H9 (cell line): ENCODE data around the gene MTX1. TPM values are rescaled to one million over a fixed set of nuclear protein-coding genes. Genes with fewer than 3 reads are reported as not detected.
A peak's percentile ranks its signal among the peaks of the same experiment; 100 is the strongest.

ENCODE experiments used
- DNase-seq: peaks from one replicate; pipeline ENCODE4 v3.0.0-alpha.2; 2017
- H2AFZ ChIP-seq: one replicate; pipeline ENCODE4 v1.6.1; 2013; ENCODE audit warnings: mild to moderate bottlenecking, low read length, control low read depth, moderate library complexity
- H2AK5ac ChIP-seq: 2 replicates; pipeline ENCODE4 v1.6.1; 2013; ENCODE audit warnings: low read length, control low read depth, mixed read lengths; ENCODE audit not compliant: insufficient read length
- H2BK120ac ChIP-seq: one replicate; pipeline ENCODE4 v1.6.1; 2013; ENCODE audit warnings: low read depth, mild to moderate bottlenecking, low read length, control low read depth, inconsistent platforms; ENCODE audit not compliant: poor library complexity, severe bottlenecking
- H2BK12ac ChIP-seq: 2 replicates; pipeline ENCODE4 v1.6.1; 2013; ENCODE audit warnings: low read length, control low read depth, mixed read lengths, low read depth; ENCODE audit not compliant: insufficient read length
- H2BK15ac ChIP-seq: 2 replicates; pipeline ENCODE4 v1.6.1; 2013; ENCODE audit warnings: low read depth, low read length, control low read depth
- H2BK20ac ChIP-seq: one replicate; pipeline ENCODE4 v1.6.1; 2013; ENCODE audit warnings: low read depth, mild to moderate bottlenecking, low read length, control low read depth, inconsistent platforms; ENCODE audit not compliant: poor library complexity, severe bottlenecking
- H2BK5ac ChIP-seq: 2 replicates; pipeline ENCODE4 v1.6.1; 2013; ENCODE audit warnings: low read length, control low read depth, mixed read lengths; ENCODE audit not compliant: insufficient read length
- H3K14ac ChIP-seq: 2 replicates; pipeline ENCODE4 v1.6.1; 2013; ENCODE audit warnings: low read length, control low read depth; ENCODE audit not compliant: insufficient read depth
- H3K18ac ChIP-seq: 2 replicates; pipeline ENCODE4 v1.6.1; 2013; ENCODE audit warnings: low read depth, mild to moderate bottlenecking, mixed read lengths, low read length, control low read depth; ENCODE audit not compliant: insufficient read length
- H3K23ac ChIP-seq: 2 replicates; pipeline ENCODE4 v1.6.1; 2013; ENCODE audit warnings: low read length, control low read depth, mixed read lengths, low read depth; ENCODE audit not compliant: insufficient read length
- H3K23me2 ChIP-seq: 2 replicates; pipeline ENCODE4 v1.6.1; 2013; ENCODE audit warnings: low read depth, mild to moderate bottlenecking, mixed read lengths, low read length, control low read depth; ENCODE audit not compliant: insufficient read length, poor library complexity, severe bottlenecking
- H3K27ac ChIP-seq: 2 replicates; pipeline ENCODE4 v1.5.1; 2013; ENCODE audit warnings: low read length, control low read depth, mixed read lengths, low read depth; ENCODE audit not compliant: insufficient read length
- H3K27me3 ChIP-seq: 2 replicates; pipeline ENCODE4 v1.6.1; 2013; ENCODE audit warnings: low read length, control low read depth, inconsistent platforms; ENCODE audit not compliant: insufficient read depth
- H3K4ac ChIP-seq: 2 replicates; pipeline ENCODE4 v1.6.1; 2013; ENCODE audit warnings: low read depth, mild to moderate bottlenecking, control low read depth, inconsistent platforms, low read length, moderate library complexity
- H3K4me1 ChIP-seq: 2 replicates; pipeline ENCODE4 v1.6.1; 2013; ENCODE audit warnings: low read length, control low read depth, inconsistent platforms; ENCODE audit not compliant: insufficient read depth
- H3K4me2 ChIP-seq: 2 replicates; pipeline ENCODE4 v1.6.1; 2013; ENCODE audit warnings: low read length, control low read depth, mixed read lengths; ENCODE audit not compliant: insufficient read length, insufficient read depth
- H3K56ac ChIP-seq: 2 replicates; pipeline ENCODE4 v1.6.1; 2013; ENCODE audit warnings: low read depth, mild to moderate bottlenecking, mixed read lengths, low read length, control low read depth; ENCODE audit not compliant: insufficient read length
- H3K79me1 ChIP-seq: 2 replicates; pipeline ENCODE4 v1.6.1; 2013; ENCODE audit warnings: low read depth, mild to moderate bottlenecking, moderate library complexity, low read length, control low read depth, inconsistent platforms; ENCODE audit not compliant: insufficient read depth, poor library complexity, severe bottlenecking
- H3K79me2 ChIP-seq: 2 replicates; pipeline ENCODE4 v1.6.1; 2013; ENCODE audit warnings: low read length, control low read depth, inconsistent platforms; ENCODE audit not compliant: insufficient read depth
- H3K9ac ChIP-seq: 2 replicates; pipeline ENCODE4 v1.6.1; 2013; ENCODE audit warnings: low read length, control low read depth, mixed read lengths; ENCODE audit not compliant: insufficient read length; ENCODE audit errors: extremely low read depth
- H3K9me3 ChIP-seq: one replicate; pipeline ENCODE4 v1.6.1; 2013; ENCODE audit warnings: low read depth, low read length, inconsistent platforms; ENCODE audit not compliant: control insufficient read depth
- H3T11ph ChIP-seq: one replicate; pipeline ENCODE4 v1.6.1; 2013; ENCODE audit warnings: mild to moderate bottlenecking, low read length, control low read depth, inconsistent platforms
- H4K20me1 ChIP-seq: one replicate; pipeline ENCODE4 v1.6.1; 2013; ENCODE audit not compliant: control insufficient read depth, insufficient read length, insufficient read depth
- H4K5ac ChIP-seq: 2 replicates; pipeline ENCODE4 v1.6.1; 2013; ENCODE audit warnings: low read depth, mild to moderate bottlenecking, mixed read lengths, low read length, control low read depth; ENCODE audit not compliant: insufficient read length
- H4K8ac ChIP-seq: replicated peaks from 2 replicates; pipeline ENCODE4 v1.6.1; 2013; ENCODE audit warnings: low read length, control low read depth, mixed read lengths, low read depth; ENCODE audit not compliant: insufficient read length
- H4K91ac ChIP-seq: 2 replicates; pipeline ENCODE4 v1.6.1; 2013; ENCODE audit warnings: low read depth, mild to moderate bottlenecking, moderate library complexity, mixed read lengths, low read length, control low read depth; ENCODE audit not compliant: insufficient read length
- H3K27ac Mint-ChIP-seq, 3 experiments: 2 replicates in 2 of 3; 3 replicates in 1 of 3; pipeline ENCODE4 v1.8.0; 2020 to 2021; ENCODE audit warnings: mixed read lengths in 3 of 3, mild to moderate bottlenecking in 1 of 3, moderate library complexity in 1 of 3
- H3K27me3 Mint-ChIP-seq: 2 replicates; pipeline ENCODE4 v1.8.0; 2021; ENCODE audit warnings: low read depth, mild to moderate bottlenecking, moderate library complexity, mixed read lengths
- H3K36me3 Mint-ChIP-seq, 3 experiments: 2 replicates in 2 of 3; 3 replicates in 1 of 3; pipeline ENCODE4 v1.8.0; 2020 to 2021; ENCODE audit warnings: low read depth in 3 of 3, mixed read lengths in 3 of 3; ENCODE audit not compliant: insufficient read depth in 1 of 3
- H3K4me1 Mint-ChIP-seq, 2 experiments: 2 replicates each; pipeline ENCODE4 v1.8.0; 2020; ENCODE audit warnings: mixed read lengths in 2 of 2
- H3K4me3 Mint-ChIP-seq, 2 experiments: 2 replicates in 1 of 2; 3 replicates in 1 of 2; pipeline ENCODE4 v1.8.0; 2020 to 2021; ENCODE audit warnings: mild to moderate bottlenecking in 2 of 2, mixed read lengths in 2 of 2, moderate library complexity in 1 of 2
- H3K9me3 Mint-ChIP-seq, 2 experiments: 2 replicates in 1 of 2; 3 replicates in 1 of 2; pipeline ENCODE4 v1.8.0; 2020; ENCODE audit warnings: mild to moderate bottlenecking in 2 of 2, mixed read lengths in 2 of 2, moderate library complexity in 1 of 2
- WGBS: extraction: QIAGEN DNeasy Blood & Tissue Kit; methylation state at CpG from one replicate; pipeline ENCODE4 v1.1.7; 2013; ENCODE audit warnings: missing lambda C conversion rate, low lambda C conversion rate, mixed read lengths; ENCODE audit not compliant: insufficient read length; ENCODE audit errors: extremely low coverage; 5-methylcytosine and 5-hydroxymethylcytosine counted together
- total RNA-seq: library from RNA; stranded (reverse); gene quantifications from 2 replicates; pipeline ENCODE4 v1.2.1, GENCODE V29; 2021
- TF ChIP-seq, protein P1 (sequence below): fragments of 200-600 bp; sonication (generic); conservative IDR thresholded peaks from 3 replicates; pipeline ENCODE4 v1.8.0; 2021; ENCODE audit warnings: antibody characterized with exemption, mild to moderate bottlenecking

MTX1 gene
- total RNA-seq, 1 experiment from 2014 or later = 45.0 TPM

DNA sequence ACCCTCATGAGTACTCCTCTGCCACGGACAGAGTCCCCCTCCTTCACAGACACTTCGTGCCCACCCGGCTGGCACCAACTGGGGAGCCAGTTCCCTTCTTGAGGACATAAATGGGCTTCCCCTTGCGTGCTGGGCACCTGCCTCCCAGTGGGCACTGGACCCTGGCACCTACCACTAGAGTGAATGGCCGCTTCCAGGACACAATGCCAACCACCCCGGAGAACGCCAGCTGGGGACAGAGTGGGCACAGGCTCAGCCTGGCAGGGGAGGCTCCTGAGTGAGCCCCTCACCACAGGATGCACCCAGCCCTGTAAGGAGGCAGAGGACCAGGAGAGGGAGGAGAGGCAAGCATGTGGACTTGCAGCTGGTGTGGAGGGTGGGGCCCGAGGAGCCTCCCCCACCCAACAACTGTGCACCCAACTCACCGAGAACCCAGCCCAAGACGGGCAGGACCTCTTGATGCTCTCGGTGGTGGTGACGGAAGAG is 45.8 kb downstream of the MTX1 start:
- no peak overlapping the region for H3K14ac ChIP-seq
- H3K36me3 Mint-ChIP-seq = peaks cover 8 to 28% (median 21%) of the 10 kb centered on the region in 3 experiments; a peak in 6 of 7 replicates
- no peak overlapping the region for H3K4ac ChIP-seq
- DNase-seq = no peak
- H3K18ac ChIP-seq = no peak overlapping the region
- no peak overlapping the region for H2BK15ac ChIP-seq
- H2BK120ac ChIP-seq = no peak overlapping the region
- H3K23ac ChIP-seq = no peak overlapping the region
- H2AK5ac ChIP-seq = no peak overlapping the region
- H2BK12ac ChIP-seq = no peak overlapping the region
- peak overlapping the region; percentile 67 for H3K4me2 ChIP-seq
- H3K27ac Mint-ChIP-seq = peak overlapping the region in 1 of 3 experiments; percentile 68; a peak in 3 of 7 replicates
- no CpG with 5 or more reads among the region's 12 CpGs for WGBS
- H3K27me3 Mint-ChIP-seq = no peaks in the 10 kb centered on the region; the same call in 1 of the 2 replicates
- no peaks in the 10 kb centered on the region for H4K20me1 ChIP-seq
- H3K27me3 ChIP-seq = no peaks in the 10 kb centered on the region
- H3K23me2 ChIP-seq = peaks cover 14% of the 10 kb centered on the region
- H4K91ac ChIP-seq = no peak overlapping the region
- H3K9me3 Mint-ChIP-seq = no peaks in the 10 kb centered on the region
- peaks cover 30 to 32% of the 10 kb centered on the region in 2 experiments for H3K4me1 Mint-ChIP-seq
- peak overlapping the region; percentile 73 to 88 for H3K4me3 Mint-ChIP-seq
- TF ChIP-seq, protein P1, sequence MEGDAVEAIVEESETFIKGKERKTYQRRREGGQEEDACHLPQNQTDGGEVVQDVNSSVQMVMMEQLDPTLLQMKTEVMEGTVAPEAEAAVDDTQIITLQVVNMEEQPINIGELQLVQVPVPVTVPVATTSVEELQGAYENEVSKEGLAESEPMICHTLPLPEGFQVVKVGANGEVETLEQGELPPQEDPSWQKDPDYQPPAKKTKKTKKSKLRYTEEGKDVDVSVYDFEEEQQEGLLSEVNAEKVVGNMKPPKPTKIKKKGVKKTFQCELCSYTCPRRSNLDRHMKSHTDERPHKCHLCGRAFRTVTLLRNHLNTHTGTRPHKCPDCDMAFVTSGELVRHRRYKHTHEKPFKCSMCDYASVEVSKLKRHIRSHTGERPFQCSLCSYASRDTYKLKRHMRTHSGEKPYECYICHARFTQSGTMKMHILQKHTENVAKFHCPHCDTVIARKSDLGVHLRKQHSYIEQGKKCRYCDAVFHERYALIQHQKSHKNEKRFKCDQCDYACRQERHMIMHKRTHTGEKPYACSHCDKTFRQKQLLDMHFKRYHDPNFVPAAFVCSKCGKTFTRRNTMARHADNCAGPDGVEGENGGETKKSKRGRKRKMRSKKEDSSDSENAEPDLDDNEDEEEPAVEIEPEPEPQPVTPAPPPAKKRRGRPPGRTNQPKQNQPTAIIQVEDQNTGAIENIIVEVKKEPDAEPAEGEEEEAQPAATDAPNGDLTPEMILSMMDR = no peak
- H3K27ac ChIP-seq = no peak overlapping the region
- peaks cover 4% of the 10 kb centered on the region; the same call in 1 of the 2 replicates for H3K4me1 ChIP-seq
- no peak overlapping the region for H2AFZ ChIP-seq
- H4K8ac ChIP-seq = no peak overlapping the region
- no peaks in the 10 kb centered on the region for H3K79me1 ChIP-seq
- no peak overlapping the region for H4K5ac ChIP-seq
- no peaks in the 10 kb centered on the region for H3K9me3 ChIP-seq
- no peaks in the 10 kb centered on the region for H3K79me2 ChIP-seq
- H2BK20ac ChIP-seq = no peak overlapping the region
- no peak overlapping the region for H3T11ph ChIP-seq
- H3K56ac ChIP-seq = no peak overlapping the region
- H2BK5ac ChIP-seq = no peak overlapping the region
- no peak overlapping the region for H3K9ac ChIP-seq
